Liver (tissue), 3 donors: Measurements from ENCODE around the gene VAPA.

Experiments
- EGR1 ChIP-seq, 2 donors: IDR thresholded peaks; 2 replicates each; pipeline ENCODE4 v1.6.1; 2016 to 2018; ENCODE audit warnings: antibody characterized with exemption in 2 of 2, low read depth in 2 of 2
- FOXA1 ChIP-seq: IDR thresholded peaks from 2 replicates; pipeline ENCODE4 v1.6.1; 2016; ENCODE audit warnings: antibody characterized with exemption
- HNF4A ChIP-seq, 2 donors: conservative IDR thresholded peaks; 2 replicates each; pipeline ENCODE4 v1.6.1; 2016; ENCODE audit warnings: antibody characterized with exemption in 2 of 2, mild to moderate bottlenecking in 2 of 2
- HNF4G ChIP-seq: IDR thresholded peaks from 2 replicates; pipeline ENCODE4 v1.6.1; 2016; ENCODE audit warnings: antibody characterized with exemption
- JUND ChIP-seq, 2 donors: IDR thresholded peaks; 2 replicates each; pipeline ENCODE4 v1.6.1; 2016; ENCODE audit warnings: antibody characterized with exemption in 2 of 2
- RAD21 ChIP-seq, 2 donors: IDR thresholded peaks; 2 replicates each; pipeline ENCODE4 v1.6.1; 2016; ENCODE audit warnings: antibody characterized with exemption in 2 of 2, mild to moderate bottlenecking in 2 of 2
- RXRA ChIP-seq, 2 donors: IDR thresholded peaks; 2 replicates each; pipeline ENCODE4 v1.6.1; 2017 to 2018; ENCODE audit warnings: antibody characterized with exemption in 2 of 2, mild to moderate bottlenecking in 1 of 2
- SP1 ChIP-seq: IDR thresholded peaks from 2 replicates; pipeline ENCODE4 v1.6.1; 2018; ENCODE audit warnings: antibody characterized with exemption, mild to moderate bottlenecking
- YY1 ChIP-seq: IDR thresholded peaks from 2 replicates; pipeline ENCODE4 v1.6.1; 2016; ENCODE audit warnings: antibody characterized with exemption, mild to moderate bottlenecking
- ZBTB33 ChIP-seq: IDR thresholded peaks from 2 replicates; pipeline ENCODE4 v1.6.1; 2016; ENCODE audit warnings: antibody characterized with exemption
- TF ChIP-seq, protein P1 (sequence below): fragments of 150-350 bp; IDR thresholded peaks from 2 replicates; pipeline ENCODE4 v1.5.1; 2017; ENCODE audit warnings: improper control_type of control experiment, low read depth, low read length; ENCODE audit not compliant: missing input control
- TF ChIP-seq, protein P2 (sequence below): IDR thresholded peaks from 2 replicates; pipeline ENCODE4 v1.6.1; 2016; ENCODE audit warnings: antibody characterized with exemption
- TF ChIP-seq, protein P3 (sequence below): IDR thresholded peaks from 2 replicates; pipeline ENCODE4 v1.6.1; 2016; ENCODE audit warnings: antibody characterized with exemption, mild to moderate bottlenecking
- donor health status: healthy.
- donor health status: healthy.

- TF ChIP-seq, protein P1, sequence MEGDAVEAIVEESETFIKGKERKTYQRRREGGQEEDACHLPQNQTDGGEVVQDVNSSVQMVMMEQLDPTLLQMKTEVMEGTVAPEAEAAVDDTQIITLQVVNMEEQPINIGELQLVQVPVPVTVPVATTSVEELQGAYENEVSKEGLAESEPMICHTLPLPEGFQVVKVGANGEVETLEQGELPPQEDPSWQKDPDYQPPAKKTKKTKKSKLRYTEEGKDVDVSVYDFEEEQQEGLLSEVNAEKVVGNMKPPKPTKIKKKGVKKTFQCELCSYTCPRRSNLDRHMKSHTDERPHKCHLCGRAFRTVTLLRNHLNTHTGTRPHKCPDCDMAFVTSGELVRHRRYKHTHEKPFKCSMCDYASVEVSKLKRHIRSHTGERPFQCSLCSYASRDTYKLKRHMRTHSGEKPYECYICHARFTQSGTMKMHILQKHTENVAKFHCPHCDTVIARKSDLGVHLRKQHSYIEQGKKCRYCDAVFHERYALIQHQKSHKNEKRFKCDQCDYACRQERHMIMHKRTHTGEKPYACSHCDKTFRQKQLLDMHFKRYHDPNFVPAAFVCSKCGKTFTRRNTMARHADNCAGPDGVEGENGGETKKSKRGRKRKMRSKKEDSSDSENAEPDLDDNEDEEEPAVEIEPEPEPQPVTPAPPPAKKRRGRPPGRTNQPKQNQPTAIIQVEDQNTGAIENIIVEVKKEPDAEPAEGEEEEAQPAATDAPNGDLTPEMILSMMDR, result no peak
- TF ChIP-seq, protein P2, sequence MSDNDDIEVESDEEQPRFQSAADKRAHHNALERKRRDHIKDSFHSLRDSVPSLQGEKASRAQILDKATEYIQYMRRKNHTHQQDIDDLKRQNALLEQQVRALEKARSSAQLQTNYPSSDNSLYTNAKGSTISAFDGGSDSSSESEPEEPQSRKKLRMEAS, result no peak
- TF ChIP-seq RAD21 (IDR thresholded peaks at IDR 0.05), result no peak
- TF ChIP-seq SP1, result no peak
- TF ChIP-seq ZBTB33, result no peak
- TF ChIP-seq JUND (IDR thresholded peaks at IDR 0.05), result no peak
- TF ChIP-seq YY1, result no peak
- no peak for TF ChIP-seq RXRA (IDR thresholded peaks at IDR 0.05)
- TF ChIP-seq HNF4A (conservative IDR thresholded peaks at IDR 0.05), result no peak
- TF ChIP-seq, protein P3, sequence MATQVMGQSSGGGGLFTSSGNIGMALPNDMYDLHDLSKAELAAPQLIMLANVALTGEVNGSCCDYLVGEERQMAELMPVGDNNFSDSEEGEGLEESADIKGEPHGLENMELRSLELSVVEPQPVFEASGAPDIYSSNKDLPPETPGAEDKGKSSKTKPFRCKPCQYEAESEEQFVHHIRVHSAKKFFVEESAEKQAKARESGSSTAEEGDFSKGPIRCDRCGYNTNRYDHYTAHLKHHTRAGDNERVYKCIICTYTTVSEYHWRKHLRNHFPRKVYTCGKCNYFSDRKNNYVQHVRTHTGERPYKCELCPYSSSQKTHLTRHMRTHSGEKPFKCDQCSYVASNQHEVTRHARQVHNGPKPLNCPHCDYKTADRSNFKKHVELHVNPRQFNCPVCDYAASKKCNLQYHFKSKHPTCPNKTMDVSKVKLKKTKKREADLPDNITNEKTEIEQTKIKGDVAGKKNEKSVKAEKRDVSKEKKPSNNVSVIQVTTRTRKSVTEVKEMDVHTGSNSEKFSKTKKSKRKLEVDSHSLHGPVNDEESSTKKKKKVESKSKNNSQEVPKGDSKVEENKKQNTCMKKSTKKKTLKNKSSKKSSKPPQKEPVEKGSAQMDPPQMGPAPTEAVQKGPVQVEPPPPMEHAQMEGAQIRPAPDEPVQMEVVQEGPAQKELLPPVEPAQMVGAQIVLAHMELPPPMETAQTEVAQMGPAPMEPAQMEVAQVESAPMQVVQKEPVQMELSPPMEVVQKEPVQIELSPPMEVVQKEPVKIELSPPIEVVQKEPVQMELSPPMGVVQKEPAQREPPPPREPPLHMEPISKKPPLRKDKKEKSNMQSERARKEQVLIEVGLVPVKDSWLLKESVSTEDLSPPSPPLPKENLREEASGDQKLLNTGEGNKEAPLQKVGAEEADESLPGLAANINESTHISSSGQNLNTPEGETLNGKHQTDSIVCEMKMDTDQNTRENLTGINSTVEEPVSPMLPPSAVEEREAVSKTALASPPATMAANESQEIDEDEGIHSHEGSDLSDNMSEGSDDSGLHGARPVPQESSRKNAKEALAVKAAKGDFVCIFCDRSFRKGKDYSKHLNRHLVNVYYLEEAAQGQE, result no peak
- TF ChIP-seq HNF4G, result no peak
- TF ChIP-seq FOXA1, result no peak
- no peak for TF ChIP-seq EGR1 (IDR thresholded peaks at IDR 0.05; ENCODE audit: low read depth in 2 of 2)
These were observed 47.2 kb upstream of the VAPA start for GRCh38 chr18:9866627-9867026.
